Heart left ventricle (tissue), 13 donors: ENCODE results near the gene ARPIN.

Source experiments
- POLR2A ChIP-seq, 2 donors: fragments of 450-650 bp; IDR thresholded peaks; one replicate each; pipeline ENCODE4 v1.6.1; 2017; ENCODE audit warnings: antibody characterized with exemption in 2 of 2, mild to moderate bottlenecking in 2 of 2, moderate library complexity in 2 of 2
- TF ChIP-seq, protein P1 (sequence below), 12 donors: fragments of 200-600 bp; sonication (generic) in 4 of 12; IDR thresholded peaks; one replicate each; pipeline versions ENCODE4 v1.5.0 to v1.8.0; 2018 to 2022; ENCODE audit warnings: antibody characterized with exemption in 12 of 12, mild to moderate bottlenecking in 5 of 12
- donor health status: ischemic (EF 13 %, LVEDD 7.1; RV severe dilation, severe dysfunction).
- donor health status: DM: no; HTN: yes; CAD: no.
- donor health status: DM: no; HTN: no; CAD: no.
- donor health status: ischemic (EF 25% LVEDD 6.9; RV normal size, moderate dysfunction).
- donor health status: ischemic (EF 25% LVEDD 5.7; RV mildly dilated, moderate dysfunction).
- donor health status: ischemic (EF 35%, LVEDD 5.7; RV mildly dilated, moderate dysfunction).
- donor health status: nonischemic (EF 11% LVEDD 7.7; RV severe dilation, severe dysfunction).
- donor health status: DM: yes; HTN: yes; CAD: no.
- donor health status: PGD.
- donor health status: ischemic (EF 29% LVEDD 5.4; RV normal size, mild dysfunction).
- donor health status: nonischemic (EF 23%, LVEDD 6.1; RV moderate dilation, normal function).

DNA sequence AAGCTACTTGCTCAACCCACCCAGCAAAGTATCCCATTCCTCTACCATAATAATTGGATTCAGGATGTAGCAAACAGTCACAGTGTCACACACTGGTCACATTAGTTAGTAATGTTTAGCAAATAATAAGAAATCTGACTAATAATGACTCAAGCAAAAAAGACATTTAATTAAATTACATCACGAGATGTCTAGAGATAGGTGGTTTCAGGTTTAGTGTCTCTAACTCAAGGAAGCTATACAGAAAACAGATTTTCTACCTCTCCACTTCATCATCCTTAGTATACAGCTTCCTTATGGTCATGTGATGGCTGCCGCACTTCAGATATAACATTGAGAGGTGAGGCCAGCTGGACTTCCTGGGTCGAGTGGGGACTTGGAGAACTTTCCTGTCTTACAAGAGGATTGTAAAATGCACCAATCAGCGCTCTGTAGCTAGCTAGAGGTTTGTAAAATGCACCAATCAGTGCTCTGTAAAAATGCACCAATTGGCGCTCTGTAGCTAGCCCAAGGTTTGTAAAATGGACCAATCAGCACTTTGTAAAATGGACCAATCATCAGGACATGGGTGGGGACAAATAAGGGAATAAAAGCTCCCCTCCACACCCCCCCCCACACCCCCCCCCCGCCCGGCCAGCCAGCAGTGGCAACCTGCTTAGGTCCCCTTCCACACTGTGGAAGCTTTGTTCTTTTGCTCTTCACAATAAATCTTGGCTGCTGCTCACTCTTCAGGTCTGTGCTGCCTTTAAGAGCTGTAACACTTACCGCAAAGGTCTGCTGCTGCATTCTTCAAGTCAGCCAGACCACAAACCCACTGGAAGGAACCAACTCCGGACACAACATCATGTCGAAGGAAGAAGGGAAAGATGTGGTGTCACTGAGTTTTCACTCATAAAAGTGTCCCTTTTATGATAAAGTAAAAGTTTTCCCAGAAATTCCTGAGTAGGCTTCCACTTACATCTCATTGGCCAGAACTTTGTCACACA is 24.9 kb upstream of the ARPIN start:
- TF ChIP-seq, protein P1, sequence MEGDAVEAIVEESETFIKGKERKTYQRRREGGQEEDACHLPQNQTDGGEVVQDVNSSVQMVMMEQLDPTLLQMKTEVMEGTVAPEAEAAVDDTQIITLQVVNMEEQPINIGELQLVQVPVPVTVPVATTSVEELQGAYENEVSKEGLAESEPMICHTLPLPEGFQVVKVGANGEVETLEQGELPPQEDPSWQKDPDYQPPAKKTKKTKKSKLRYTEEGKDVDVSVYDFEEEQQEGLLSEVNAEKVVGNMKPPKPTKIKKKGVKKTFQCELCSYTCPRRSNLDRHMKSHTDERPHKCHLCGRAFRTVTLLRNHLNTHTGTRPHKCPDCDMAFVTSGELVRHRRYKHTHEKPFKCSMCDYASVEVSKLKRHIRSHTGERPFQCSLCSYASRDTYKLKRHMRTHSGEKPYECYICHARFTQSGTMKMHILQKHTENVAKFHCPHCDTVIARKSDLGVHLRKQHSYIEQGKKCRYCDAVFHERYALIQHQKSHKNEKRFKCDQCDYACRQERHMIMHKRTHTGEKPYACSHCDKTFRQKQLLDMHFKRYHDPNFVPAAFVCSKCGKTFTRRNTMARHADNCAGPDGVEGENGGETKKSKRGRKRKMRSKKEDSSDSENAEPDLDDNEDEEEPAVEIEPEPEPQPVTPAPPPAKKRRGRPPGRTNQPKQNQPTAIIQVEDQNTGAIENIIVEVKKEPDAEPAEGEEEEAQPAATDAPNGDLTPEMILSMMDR (IDR thresholded peaks at IDR 0.05) = no peak
- TF ChIP-seq POLR2A (IDR thresholded peaks at IDR 0.05) = no peak
